Adrenal gland (tissue), 12 donors: ENCODE measurements around the gene CXXC5. TPM values are rescaled to one million over a fixed set of nuclear protein-coding genes. Genes with fewer than 3 reads are reported as not detected.

Source experiments
- DNase-seq, 7 donors: peaks; one replicate each; pipeline ENCODE4 v3.0.0-alpha.2; 2019 to 2020
- H3K27ac ChIP-seq, 5 donors: fragments of 200-600 bp; sonication (generic) in 4 of 5; 1 replicate in 3 of 5; 2 replicates in 2 of 5; pipeline versions ENCODE4 v1.5.1 to v1.8.0; 2016 to 2020; ENCODE audit warnings: mild to moderate bottlenecking in 1 of 5
- H3K27me3 ChIP-seq: fragments of 200-600 bp; 2 replicates; pipeline ENCODE4 v1.8.0; 2021
- H3K36me3 ChIP-seq, 2 donors: fragments of 200-600 bp; replicated peaks in 1 of 2; 1 replicate in 1 of 2; 2 replicates in 1 of 2; pipeline versions ENCODE4 v1.5.1 to v1.8.0; 2018 to 2022
- H3K4me1 ChIP-seq, 2 donors: fragments of 200-600 bp; replicated peaks in 1 of 2; 1 replicate in 1 of 2; 2 replicates in 1 of 2; pipeline versions ENCODE4 v1.5.1 to v1.8.0; 2018 to 2021
- H3K4me3 ChIP-seq, 4 donors: fragments of 200-600 bp; sonication (generic) in 3 of 4; one replicate each; pipeline ENCODE4 v1.5.1; 2016 to 2018
- H3K9me3 ChIP-seq, 3 donors: fragments of 200-600 bp; sonication (generic) in 1 of 3; replicated peaks in 1 of 3; 1 replicate in 2 of 3; 2 replicates in 1 of 3; pipeline versions ENCODE4 v1.5.1 to v1.8.0; 2016 to 2021
- POLR2A ChIP-seq, 2 donors: fragments of 450-650 bp; IDR thresholded peaks; one replicate each; pipeline ENCODE4 v1.6.1; 2017; ENCODE audit warnings: antibody characterized with exemption in 2 of 2, mild to moderate bottlenecking in 2 of 2, moderate library complexity in 1 of 2
- WGBS, 4 donors: extraction: QIAGEN DNeasy Blood & Tissue Kit in 2 of 4; methylation state at CpG; one replicate each; pipeline versions ENCODE4 v1.1.5 to v1.1.7; 2013 to 2017; 5-methylcytosine and 5-hydroxymethylcytosine counted together
- intact Hi-C, 2 donors: fragments of 100-400 bp; cut with DNase I; formaldehyde crosslinking; loops; one replicate each; pipeline versions ENCODE4 v1.14.1 to v1.15.0; 2022 to 2023
- polyA plus RNA-seq, 3 donors: library from polyadenylated mRNA; stranded (reverse); fragments of 200-250 nt in 2 of 3; fragments of 350-450 nt in 1 of 3; fragmentation: Illumina TruSeq in 1 of 3; extraction: RNeasy Lipid Tissue Mini Kit (QIAGEN cat#74804) in 1 of 3; gene quantifications; one replicate each; pipeline ENCODE4 v1.2.3, GENCODE V29; 2013 to 2014
- total RNA-seq, 9 donors: library from RNA; depleted of rRNA in 4 of 9; stranded (reverse); fragments of >200 nt in 4 of 9; fragments of 120-200 nt in 1 of 9; fragmentation: NEBNext Ultra II Directional in 1 of 9; extraction: Animal tissue kit (Norgen Biotek cat#: 25700) in 1 of 9; gene quantifications; one replicate each; pipeline versions ENCODE4 v1.1.0 to v1.2.4, GENCODE V29; 2013 to 2023
- TF ChIP-seq, protein P1 (sequence below), 6 experiments: fragments of 450-650 bp in 4 of 6; fragments of 200-600 bp in 2 of 6; sonication (generic) in 1 of 6; IDR thresholded peaks; 1 replicate in 5 of 6; 2 replicates in 1 of 6; pipeline versions ENCODE4 v1.5.1 to v1.8.0; 2016 to 2021; ENCODE audit warnings: antibody characterized with exemption in 6 of 6, mild to moderate bottlenecking in 2 of 6, moderate library complexity in 1 of 6
- donor health status: healthy with polysubstance abuse.
- donor health status: Bipolar disorder and iron deficiency.
- donor health status: DM: yes; HTN: yes; CAD: no.
- donor health status: DM: no; HTN: no; CAD: no.
- donor health status: DM: no; HTN: no; CAD: no.
- donor health status: DM: yes; HTN: yes; CAD: no.

Gene CXXC5
- total and polyA plus RNA-seq, 12 donors: 16.2 to 79.3 (median 34.7) TPM

DNA sequence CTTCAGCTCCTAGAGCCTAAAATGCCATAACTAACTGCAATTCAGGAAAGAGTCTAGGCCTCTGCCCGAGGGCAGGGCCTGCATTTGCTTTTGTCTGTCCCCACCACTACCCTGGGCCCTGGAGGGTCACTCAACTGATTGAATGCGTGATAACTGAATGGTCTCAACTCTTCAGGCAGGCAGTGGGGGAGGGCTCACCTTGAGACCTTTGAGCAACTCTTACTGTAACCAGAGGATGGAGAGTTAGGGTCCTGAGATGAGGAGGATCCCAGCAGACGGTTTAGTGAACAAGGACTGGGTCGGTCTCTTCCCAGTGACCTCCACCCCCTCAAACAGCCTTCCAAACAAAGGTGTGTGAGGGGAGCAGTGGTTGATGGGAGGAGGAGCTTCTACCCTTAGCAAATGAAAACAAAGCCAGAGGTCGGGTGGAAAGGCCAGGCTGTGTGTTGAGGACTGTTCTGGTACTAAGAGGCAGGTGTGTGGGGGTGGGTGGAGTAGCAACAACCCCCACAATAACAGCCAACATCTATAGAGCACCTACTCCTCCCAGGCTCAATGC is 59.4 kb downstream of the CXXC5 start:
- Histone ChIP-seq H3K4me3 (no peak overlapping the region), H3K27ac (no peak overlapping the region), H3K9me3 (no peaks in the 10 kb centered on the region), H3K36me3 (no peaks in the 10 kb centered on the region), H3K4me1 (peaks cover 23 to 40% of the 10 kb centered on the region in 2 donors), H3K27me3 (no peaks in the 10 kb centered on the region)
- intact Hi-C loops: loop anchor here in 1 of 2 donors (10.0 kb wide), 1 partner anchor 57 kb away; no protein-coding TSS in a partner anchor
- WGBS, 4 donors: 91 to 94% (median 92%) methylated on average over 5 of the region's 5 CpGs
- TF ChIP-seq, protein P1, sequence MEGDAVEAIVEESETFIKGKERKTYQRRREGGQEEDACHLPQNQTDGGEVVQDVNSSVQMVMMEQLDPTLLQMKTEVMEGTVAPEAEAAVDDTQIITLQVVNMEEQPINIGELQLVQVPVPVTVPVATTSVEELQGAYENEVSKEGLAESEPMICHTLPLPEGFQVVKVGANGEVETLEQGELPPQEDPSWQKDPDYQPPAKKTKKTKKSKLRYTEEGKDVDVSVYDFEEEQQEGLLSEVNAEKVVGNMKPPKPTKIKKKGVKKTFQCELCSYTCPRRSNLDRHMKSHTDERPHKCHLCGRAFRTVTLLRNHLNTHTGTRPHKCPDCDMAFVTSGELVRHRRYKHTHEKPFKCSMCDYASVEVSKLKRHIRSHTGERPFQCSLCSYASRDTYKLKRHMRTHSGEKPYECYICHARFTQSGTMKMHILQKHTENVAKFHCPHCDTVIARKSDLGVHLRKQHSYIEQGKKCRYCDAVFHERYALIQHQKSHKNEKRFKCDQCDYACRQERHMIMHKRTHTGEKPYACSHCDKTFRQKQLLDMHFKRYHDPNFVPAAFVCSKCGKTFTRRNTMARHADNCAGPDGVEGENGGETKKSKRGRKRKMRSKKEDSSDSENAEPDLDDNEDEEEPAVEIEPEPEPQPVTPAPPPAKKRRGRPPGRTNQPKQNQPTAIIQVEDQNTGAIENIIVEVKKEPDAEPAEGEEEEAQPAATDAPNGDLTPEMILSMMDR (IDR thresholded peaks at IDR 0.05): no peak
- no peak for TF ChIP-seq POLR2A (IDR thresholded peaks at IDR 0.05)
- no peak for DNase-seq

DNA sequence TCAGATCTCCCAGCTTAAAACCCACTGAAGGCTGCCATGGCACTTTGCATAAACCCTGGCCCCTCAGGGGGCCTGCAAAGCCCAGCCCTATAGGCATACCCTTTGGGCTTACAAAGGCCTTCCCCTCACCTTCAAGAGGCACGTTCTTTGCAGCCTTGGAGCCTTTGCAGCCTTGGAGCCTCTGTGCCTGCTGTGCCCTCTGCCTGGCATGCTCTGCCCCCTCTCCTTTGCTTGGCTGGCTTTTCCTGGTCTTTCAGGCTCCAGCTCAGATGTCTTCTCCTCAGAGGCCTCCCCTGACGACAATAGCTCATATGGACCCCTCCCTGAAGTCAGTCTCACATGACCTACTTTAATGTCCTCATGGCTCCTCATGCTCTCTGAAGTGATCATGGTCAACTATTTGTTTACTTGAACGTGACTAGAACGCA is 60.3 kb downstream of the CXXC5 start:
- intact Hi-C loops: loop anchor here in 1 of 2 donors (10.0 kb wide), 1 partner anchor 56 kb away; no protein-coding TSS in a partner anchor
- TF ChIP-seq, protein P1 (IDR thresholded peaks at IDR 0.05): no peak
- TF ChIP-seq POLR2A (IDR thresholded peaks at IDR 0.05): no peak
- Histone ChIP-seq H3K4me3 (no peak overlapping the region), H3K9me3 (no peaks in the 10 kb centered on the region), H3K27ac (peak overlapping the region in 2 of 5 donors; percentile 64 to 67), H3K27me3 (no peaks in the 10 kb centered on the region), H3K36me3 (no peaks in the 10 kb centered on the region), H3K4me1 (peaks cover 23 to 40% of the 10 kb centered on the region in 2 donors)
- DNase-seq: no peak
- 60 to 69% (median 63%) methylated on average over 4 of the region's 4 CpGs for WGBS, 4 donors

DNA sequence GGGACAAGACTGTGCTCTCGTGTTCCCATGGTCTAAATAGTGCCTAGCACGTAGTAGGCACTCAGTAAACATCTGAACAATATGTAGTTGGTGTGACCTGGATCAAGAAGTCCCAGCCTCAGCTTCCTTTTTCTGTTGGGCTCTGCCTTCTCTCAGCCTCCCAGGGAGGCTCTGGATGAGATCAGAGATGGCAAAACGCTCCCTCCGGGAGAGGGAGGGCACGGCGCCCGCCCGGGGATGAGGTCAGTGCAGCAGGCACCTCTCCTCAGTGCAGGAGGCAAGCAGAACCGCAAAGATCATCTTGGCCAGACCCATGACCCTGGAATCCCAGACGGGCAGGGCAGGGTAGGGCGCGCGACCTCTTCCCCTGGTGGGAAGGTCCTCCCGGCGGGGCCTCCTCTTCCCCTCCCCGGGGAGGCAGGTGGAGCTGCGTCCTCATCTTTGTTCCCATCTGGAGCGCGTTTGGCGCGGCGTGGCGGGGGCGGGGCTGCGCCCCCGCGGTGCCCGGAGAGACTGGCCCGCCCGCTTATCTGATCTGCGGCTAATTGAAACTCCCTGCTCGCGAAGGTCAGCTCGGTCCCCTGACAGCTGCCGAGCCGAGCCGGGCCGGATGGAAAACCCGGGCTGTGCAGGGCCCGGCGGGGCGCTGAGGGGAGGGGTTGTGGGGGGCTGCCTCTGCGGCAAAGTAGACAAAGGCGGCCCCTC is 60.9 kb downstream of the CXXC5 start:
- DNase-seq: peak; percentile 85 to 93 (median 89)
- peak overlapping the region in 2 of 4 donors; percentile 9 to 22 for H3K4me3 ChIP-seq
- H3K9me3 ChIP-seq: no peaks in the 10 kb centered on the region
- H3K27me3 ChIP-seq: no peaks in the 10 kb centered on the region
- TF ChIP-seq, protein P1 (IDR thresholded peaks at IDR 0.05): no peak
- TF ChIP-seq POLR2A (IDR thresholded peaks at IDR 0.05): peak in 1 of 2 donors; percentile 39
- H3K36me3 ChIP-seq: no peaks in the 10 kb centered on the region
- peak overlapping the region in 3 of 5 donors; percentile 7 to 67 (median 64) for H3K27ac ChIP-seq
- WGBS, 4 donors: 5 to 40% (median 6%) methylated on average over 4 to 42 of the region's 44 CpGs
- peaks cover 23 to 40% of the 10 kb centered on the region in 2 donors for H3K4me1 ChIP-seq
- intact Hi-C loops: loop anchor here in 1 of 2 donors (10.0 kb wide), 1 partner anchor 56 kb away; no protein-coding TSS in a partner anchor

DNA sequence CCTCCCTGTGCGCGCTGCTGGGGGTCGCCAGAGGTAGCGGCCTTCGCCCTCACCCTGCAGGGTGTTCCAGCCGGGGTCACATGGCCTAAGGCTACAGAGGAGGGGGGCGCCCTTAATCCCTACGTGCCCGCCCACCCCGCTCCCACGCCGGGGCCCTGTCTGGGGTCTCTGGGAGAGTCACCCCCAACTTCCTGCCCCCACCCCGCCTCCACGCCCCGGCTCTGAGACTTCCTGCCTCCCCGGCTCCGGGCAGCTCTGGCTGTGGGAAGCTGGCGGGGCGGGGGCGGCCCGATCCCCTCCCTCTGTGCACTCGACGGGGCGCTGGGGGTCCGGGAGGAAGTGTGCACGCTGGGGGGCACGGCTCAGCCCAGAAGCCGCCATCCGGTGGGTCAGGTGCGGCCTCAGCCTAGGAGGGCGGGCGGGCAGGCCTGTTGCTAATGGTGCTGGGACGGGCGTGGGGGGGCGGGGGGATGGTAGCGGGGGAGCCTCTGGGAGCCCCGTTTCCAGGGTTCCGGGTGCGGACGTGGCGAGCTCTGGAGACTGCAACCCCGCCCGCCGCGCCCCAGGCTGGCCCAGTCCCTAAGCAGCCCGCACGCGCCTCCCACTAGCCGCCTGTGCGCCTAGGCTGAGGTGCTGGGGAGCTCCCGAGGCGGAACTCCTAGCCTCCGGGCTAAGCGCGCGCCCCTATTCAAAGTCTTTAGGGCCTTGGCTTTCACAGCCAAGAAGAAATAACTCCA is 61.6 kb downstream of the CXXC5 start:
- TF ChIP-seq, protein P1 (IDR thresholded peaks at IDR 0.05): no peak
- no peak for TF ChIP-seq POLR2A (IDR thresholded peaks at IDR 0.05)
- Histone ChIP-seq H3K9me3 (no peaks in the 10 kb centered on the region), H3K27me3 (no peaks in the 10 kb centered on the region), H3K36me3 (no peaks in the 10 kb centered on the region), H3K4me3 (peak overlapping the region in 2 of 4 donors; percentile 9 to 22), H3K27ac (peak overlapping the region in 3 of 5 donors; percentile 7 to 67 (median 64)), H3K4me1 (peaks cover 23 to 40% of the 10 kb centered on the region in 2 donors)
- intact Hi-C loops: loop anchor here in 1 of 2 donors (10.0 kb wide), 1 partner anchor 55 kb away; no protein-coding TSS in a partner anchor
- WGBS, 4 donors: 28 to 90% (median 31%) methylated on average over 9 to 56 of the region's 56 CpGs
- DNase-seq: peak in 2 of 7 donors; percentile 36 to 40
